22Rv1 (cell line): ENCODE data around the gene GPR179.

Experiments
- CTCF ChIP-seq: fragments of 450-650 bp; IDR thresholded peaks from 2 replicates; pipeline ENCODE4 v1.5.1; 2017; ENCODE audit warnings: mild to moderate bottlenecking
- ZFX ChIP-seq: fragments of 450-650 bp; IDR thresholded peaks from 2 replicates; pipeline ENCODE4 v1.6.1; 2017; ENCODE audit warnings: antibody characterized with exemption, borderline replicate concordance

- TF ChIP-seq CTCF = no peak
- TF ChIP-seq ZFX = no peak
These were observed 8.7 kb upstream of the GPR179 start for GRCh38 chr17:38352245-38353085.
